ENCODE measurements around the gene DAPL1. TPM values are rescaled to one million over a fixed set of nuclear protein-coding genes. Genes with fewer than 3 reads are reported as not detected.

DAPL1 gene
- total RNA-seq, 1 donor = not detected

- H2AFZ ChIP-seq (ENCODE audit: low read length) = no peak overlapping the region
- H3K4me1 ChIP-seq (ENCODE audit: insufficient read depth, low read length) = peaks cover 16% of the 10 kb centered on the region
- no peak for TF ChIP-seq CTCF (IDR thresholded peaks at IDR 0.05; ENCODE audit: extremely low read depth, low read depth, low read length)
- no peak for DNase-seq (ENCODE audit: insufficient read length, low spot score, missing footprints)
- no peaks in the 10 kb centered on the region for H3K27me3 ChIP-seq (ENCODE audit: insufficient read depth, low read length)
- no peaks in the 10 kb centered on the region for H3K79me2 ChIP-seq (ENCODE audit: insufficient read depth, low read length)
- H3K4me3 ChIP-seq (ENCODE audit: insufficient read depth, low read length) = no peak overlapping the region
- H3K36me3 ChIP-seq (ENCODE audit: insufficient read depth, low read length) = no peaks in the 10 kb centered on the region
- H3K4me2 ChIP-seq (ENCODE audit: insufficient read depth, low read length) = no peak overlapping the region
- peak overlapping the region; percentile 69 for H3K27ac ChIP-seq (ENCODE audit: low read depth, low read length)
- no peaks in the 10 kb centered on the region for H3K9me3 ChIP-seq (ENCODE audit: low read depth, low read length)
- no peaks in the 10 kb centered on the region for H4K20me1 ChIP-seq (ENCODE audit: insufficient read depth, low read length)
These were observed 13.0 kb upstream of the DAPL1 start for GRCh38 chr2:158782136-158782535.

- Histone ChIP-seq H3K9me3 (ENCODE audit: low read depth, low read length) (no peaks in the 10 kb centered on the region), H3K27ac (ENCODE audit: low read depth, low read length) (no peak overlapping the region), H3K4me2 (ENCODE audit: insufficient read depth, low read length) (no peak overlapping the region), H4K20me1 (ENCODE audit: insufficient read depth, low read length) (no peaks in the 10 kb centered on the region), H2AFZ (ENCODE audit: low read length) (no peak overlapping the region), H3K79me2 (ENCODE audit: insufficient read depth, low read length) (no peaks in the 10 kb centered on the region), H3K27me3 (ENCODE audit: insufficient read depth, low read length) (no peaks in the 10 kb centered on the region), H3K4me1 (ENCODE audit: insufficient read depth, low read length) (peaks cover 16% of the 10 kb centered on the region), H3K36me3 (ENCODE audit: insufficient read depth, low read length) (no peaks in the 10 kb centered on the region), H3K4me3 (ENCODE audit: insufficient read depth, low read length) (no peak overlapping the region)
- no peak for DNase-seq (ENCODE audit: insufficient read length, low spot score, missing footprints)
- TF ChIP-seq CTCF (IDR thresholded peaks at IDR 0.05; ENCODE audit: extremely low read depth, low read depth, low read length) = no peak
These were observed 12.5 kb upstream of the DAPL1 start for GRCh38 chr2:158782616-158783015.

- Histone ChIP-seq H2AFZ (ENCODE audit: low read length) (no peak overlapping the region), H3K27me3 (ENCODE audit: insufficient read depth, low read length) (no peaks in the 10 kb centered on the region), H3K4me2 (ENCODE audit: insufficient read depth, low read length) (no peak overlapping the region), H3K4me1 (ENCODE audit: insufficient read depth, low read length) (peaks cover 15% of the 10 kb centered on the region), H3K4me3 (ENCODE audit: insufficient read depth, low read length) (no peak overlapping the region), H3K27ac (ENCODE audit: low read depth, low read length) (no peak overlapping the region), H3K9me3 (ENCODE audit: low read depth, low read length) (no peaks in the 10 kb centered on the region), H3K36me3 (ENCODE audit: insufficient read depth, low read length) (no peaks in the 10 kb centered on the region), H4K20me1 (ENCODE audit: insufficient read depth, low read length) (no peaks in the 10 kb centered on the region), H3K79me2 (ENCODE audit: insufficient read depth, low read length) (no peaks in the 10 kb centered on the region)
- TF ChIP-seq CTCF (IDR thresholded peaks at IDR 0.05; ENCODE audit: extremely low read depth, low read depth, low read length) = no peak
- DNase-seq (ENCODE audit: insufficient read length, low spot score, missing footprints) = no peak
These were observed 11.2 kb upstream of the DAPL1 start for GRCh38 chr2:158783923-158784322.

- Histone ChIP-seq H3K4me3 (ENCODE audit: insufficient read depth, low read length) (no peak overlapping the region), H3K79me2 (ENCODE audit: insufficient read depth, low read length) (no peaks in the 10 kb centered on the region), H3K4me2 (ENCODE audit: insufficient read depth, low read length) (no peak overlapping the region), H4K20me1 (ENCODE audit: insufficient read depth, low read length) (no peaks in the 10 kb centered on the region), H3K36me3 (ENCODE audit: insufficient read depth, low read length) (no peaks in the 10 kb centered on the region), H3K9me3 (ENCODE audit: low read depth, low read length) (no peaks in the 10 kb centered on the region), H3K27me3 (ENCODE audit: insufficient read depth, low read length) (peaks cover 9% of the 10 kb centered on the region), H2AFZ (ENCODE audit: low read length) (no peak overlapping the region), H3K27ac (ENCODE audit: low read depth, low read length) (no peak overlapping the region), H3K4me1 (ENCODE audit: insufficient read depth, low read length) (no peaks in the 10 kb centered on the region)
- DNase-seq (ENCODE audit: insufficient read length, low spot score, missing footprints) = no peak
- TF ChIP-seq CTCF (IDR thresholded peaks at IDR 0.05; ENCODE audit: extremely low read depth, low read depth, low read length) = no peak
These were observed 8.2 kb upstream of the DAPL1 start for GRCh38 chr2:158786897-158787296.
